Measurements from ENCODE around the gene PGLYRP2. TPM values are rescaled to one million over a fixed set of nuclear protein-coding genes. Genes with fewer than 3 reads are reported as not detected.
A peak's percentile ranks its signal among the peaks of the same experiment; 100 is the strongest.

The PGLYRP2 gene
- total and polyA plus RNA-seq, 9 of the 15 experiments (the other 6 are each of a cell fraction or from before 2014, with no cell fraction given) = not detected

- WGBS (ENCODE audit: insufficient coverage, low coverage, missing lambda C conversion rate) = 94% methylated on average over 24 of the region's 25 CpGs
These were observed 52.0 kb downstream of the PGLYRP2 start for GRCh38 chr19:15427350-15427700.

More at GRCh38 chr19:15427350-15427700, 52.0 kb downstream of the PGLYRP2 start:
- POLR2A ChIA-PET = interaction anchor here (0.8 kb wide), 1 partner anchor 9 kb away, joined by 3 read pairs; the partner anchor contains the start of gene AKAP8L
- Histone ChIP-seq H3K36me3 (ENCODE audit: control insufficient read depth, insufficient read depth, low read length) (peaks cover 86% of the 10 kb centered on the region), H3K4me2 (ENCODE audit: insufficient read depth, low read length) (no peak overlapping the region), H4K20me1 (replicated peaks; ENCODE audit: control insufficient read depth, insufficient read depth, low read length) (no peaks in the 10 kb centered on the region), H3K9ac (ENCODE audit: insufficient read depth in 1 of 2, low read depth in 2 of 2, low read length in 2 of 2) (peak overlapping the region in 1 of 2 experiments; percentile 43; a peak in 1 of 4 replicates), H3K9me1 (ENCODE audit: control insufficient read depth, insufficient read depth, low read length) (peaks cover 5% of the 10 kb centered on the region), H3K79me2 (ENCODE audit: control insufficient read depth, insufficient read depth, low read length) (peaks cover 40% of the 10 kb centered on the region), H3K9me3 (replicated peaks; ENCODE audit: control insufficient read depth, insufficient read depth, low read depth, low read length) (no peaks in the 10 kb centered on the region), H3K4me3 (no peak overlapping the region), H3K27me3 (ENCODE audit: control insufficient read depth in 2 of 2, insufficient read depth in 2 of 2, low read length in 2 of 2) (no peaks in the 10 kb centered on the region), H3K4me1 (replicated peaks in 1 of 2; ENCODE audit: control insufficient read depth in 2 of 2, insufficient read depth in 2 of 2, low read length in 2 of 2) (peaks cover 8 to 40% of the 10 kb centered on the region in 2 experiments; a peak in 4 of 5 replicates), H3K27ac (ENCODE audit: extremely low read depth, low read depth, low read length) (no peak overlapping the region), H2AFZ (ENCODE audit: low read depth, low read length) (no peak overlapping the region)
- DNase-seq (ENCODE audit: extremely low read depth in 1 of 4, low spot score in 3 of 4) (no peak), FAIRE-seq (no peak), ATAC-seq (no peak)
- CTCF ChIA-PET (ENCODE audit: low intra/inter-chr PET ratio) = no interaction called here
- TF ChIP-seq RBM22 (IDR thresholded peaks at IDR 0.05; ENCODE audit: low read depth, low read length, poor library complexity, severe bottlenecking) (peak; percentile 62), POLR2G (IDR thresholded peaks at IDR 0.05; ENCODE audit: low read depth, low read length) (peak; percentile 39), EWSR1 (IDR thresholded peaks at IDR 0.05; ENCODE audit: borderline replicate concordance, low read depth, partially characterized antibody) (no peak), ZBTB33 (CRISPR knock-in tag; IDR thresholded peaks at IDR 0.05) (peak; percentile 41; the same call in 1 of the 2 replicates), RBFOX2 (IDR thresholded peaks at IDR 0.05; ENCODE audit: low read depth, low read length) (peak; percentile 52)
- intact Hi-C loops (cut with micrococcal nuclease) = no loop called here
- no TSS peak for BruUV-seq (replicated peaks)
- in situ Hi-C loops (cut with MboI) = no loop called here
